Measurements from ENCODE around the gene MVB12B.
A peak's percentile ranks its signal among the peaks of the same experiment; 100 is the strongest.

The MVB12B gene

DNA sequence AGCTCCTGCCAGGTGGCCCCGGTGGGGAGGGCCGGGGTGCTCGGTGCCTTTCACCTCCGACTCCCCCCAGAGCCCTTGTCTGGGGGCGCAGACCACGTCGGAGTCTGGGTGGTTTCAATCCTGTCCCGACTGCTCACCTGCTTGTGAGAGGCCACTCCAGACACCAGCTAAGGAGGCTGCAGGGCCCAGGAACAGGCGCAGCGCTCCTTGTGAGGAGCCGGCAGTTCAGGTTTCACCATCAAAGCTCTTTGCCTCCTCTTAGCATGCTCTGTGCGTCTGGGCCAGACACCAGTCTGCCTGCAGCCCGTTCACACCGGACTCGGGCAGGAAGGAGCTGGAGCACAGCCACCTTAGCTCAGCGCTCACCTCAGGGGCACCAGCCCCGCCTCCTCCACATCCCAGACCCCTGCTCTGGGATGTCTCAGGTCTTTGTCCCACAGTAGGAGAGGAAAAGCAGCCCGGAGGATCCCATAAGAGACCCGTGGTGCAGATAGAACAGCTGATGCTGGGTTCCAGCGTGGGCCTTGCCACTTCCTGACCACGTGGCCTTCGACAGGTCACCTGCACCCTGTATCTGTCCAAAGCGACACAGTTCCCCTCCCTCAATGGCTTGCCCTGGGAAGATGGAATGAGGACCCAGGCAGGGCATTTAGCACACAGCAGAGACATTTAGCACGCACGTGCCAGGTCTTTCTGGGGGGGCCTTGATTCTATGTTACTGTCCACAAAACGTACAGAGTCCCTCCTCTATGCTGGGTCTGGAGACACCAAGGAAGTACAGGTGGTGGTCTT lies 180.9 kb downstream of the MVB12B start:
- whole genome bisulfite sequencing (ENCODE audit: extremely low coverage, insufficient coverage, insufficient read length), result no CpG with 5 or more reads among the region's 26 CpGs
- Histone ChIP-seq H4K12ac (ENCODE audit: low read depth, low read length) (no peak overlapping the region), H2AFZ (ENCODE audit: insufficient read depth, low read length, poor library complexity) (no peak overlapping the region)

DNA sequence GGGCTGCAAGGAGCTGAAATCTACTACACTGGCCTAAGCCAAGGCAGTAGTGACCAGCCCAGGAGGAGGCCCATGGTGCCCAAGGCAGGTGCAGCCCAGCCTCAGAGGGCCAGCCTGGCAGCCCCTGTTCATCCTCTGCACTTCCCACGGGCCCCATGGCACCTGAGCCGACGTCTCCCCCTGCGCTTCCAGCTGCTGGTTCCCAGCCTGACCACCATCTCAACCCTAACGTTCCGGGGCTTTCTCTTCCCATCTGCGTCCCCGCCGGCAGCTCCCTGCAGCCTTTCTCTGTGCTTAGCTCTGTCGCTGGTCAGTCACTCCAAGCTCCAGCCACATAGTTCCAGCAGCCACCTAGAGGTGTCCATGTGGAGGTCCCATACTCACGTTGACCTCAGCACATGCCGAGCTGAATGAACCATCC lies 181.6 kb downstream of the MVB12B start:
- no peak overlapping the region for H3K4me2 ChIP-seq (ENCODE audit: low read length)
- H3K14ac ChIP-seq (ENCODE audit: low read length), result peak overlapping the region; percentile 11
- peaks cover 18 to 24% of the 10 kb centered on the region in 2 experiments for H3K4me1 ChIP-seq (ENCODE audit: control insufficient read depth in 1 of 2, insufficient read depth in 2 of 2, low read length in 2 of 2)
- peaks cover 15 to 16% of the 10 kb centered on the region in 2 experiments for H3K36me3 ChIP-seq (ENCODE audit: control insufficient read depth in 1 of 2, insufficient read depth in 2 of 2, low read length in 2 of 2)
- H2AK5ac ChIP-seq (ENCODE audit: low read length), result peak overlapping the region; percentile 8
- no peak overlapping the region for H3K4ac ChIP-seq (ENCODE audit: low read depth, low read length)
- H3K9me3 ChIP-seq (ENCODE audit: insufficient read depth, low read depth, low read length), result peaks cover 4% of the 10 kb centered on the region
- H3K79me1 ChIP-seq (ENCODE audit: low read length), result peaks cover 8% of the 10 kb centered on the region
- peak overlapping the region; percentile 31 for H4K91ac ChIP-seq (ENCODE audit: low read depth, low read length)
- no peak overlapping the region for H3K4me3 ChIP-seq (ENCODE audit: low read depth, low read length)
- no peak overlapping the region for H4K12ac ChIP-seq (ENCODE audit: low read depth, low read length)
- H3K18ac ChIP-seq (ENCODE audit: low read length), result peak overlapping the region; percentile 1
- no peak overlapping the region for H2BK120ac ChIP-seq (ENCODE audit: insufficient read depth, low read length, poor library complexity)
- no peak for DNase-seq
- H3K9ac ChIP-seq (ENCODE audit: low read length), result no peak overlapping the region
- peak overlapping the region; percentile 11 for H4K8ac ChIP-seq (ENCODE audit: low read depth, low read length)
- H2AFZ ChIP-seq (ENCODE audit: insufficient read depth, low read length, poor library complexity), result no peak overlapping the region
- H3K23ac ChIP-seq (ENCODE audit: low read length), result no peak overlapping the region
- H3K79me2 ChIP-seq (ENCODE audit: control insufficient read depth, insufficient read depth, low read length, poor library complexity), result no peaks in the 10 kb centered on the region
- H2BK12ac ChIP-seq (ENCODE audit: low read length), result no peak overlapping the region
- no peak overlapping the region for H3K27ac ChIP-seq (ENCODE audit: low read depth, low read length)
- no CpG with 5 or more reads among the region's 12 CpGs for WGBS (ENCODE audit: extremely low coverage, insufficient coverage, insufficient read length)
- no peak overlapping the region for H2BK5ac ChIP-seq (ENCODE audit: low read depth, low read length, poor library complexity)
- no peaks in the 10 kb centered on the region for H3K27me3 ChIP-seq (ENCODE audit: insufficient read depth, low read length)

More for the DNA sequence above, 180.9 kb downstream of the MVB12B start:
- no peak overlapping the region for H3K4ac ChIP-seq (ENCODE audit: low read depth, low read length)
- H3K79me1 ChIP-seq (ENCODE audit: low read length), result peaks cover 9% of the 10 kb centered on the region
- H3K9me3 ChIP-seq (ENCODE audit: insufficient read depth, low read depth, low read length), result peaks cover 4% of the 10 kb centered on the region
- peaks cover 15 to 16% of the 10 kb centered on the region in 2 experiments for H3K36me3 ChIP-seq (ENCODE audit: control insufficient read depth in 1 of 2, insufficient read depth in 2 of 2, low read length in 2 of 2)
- no peak overlapping the region for H2BK12ac ChIP-seq (ENCODE audit: low read length)
- peak overlapping the region; percentile 16 for H3K14ac ChIP-seq (ENCODE audit: low read length)
- H3K9ac ChIP-seq (ENCODE audit: low read length), result no peak overlapping the region
- no peak overlapping the region for H4K8ac ChIP-seq (ENCODE audit: low read depth, low read length)
- peaks cover 17 to 22% of the 10 kb centered on the region in 2 experiments for H3K4me1 ChIP-seq (ENCODE audit: control insufficient read depth in 1 of 2, insufficient read depth in 2 of 2, low read length in 2 of 2)
- no peak overlapping the region for H3K4me3 ChIP-seq (ENCODE audit: low read depth, low read length)
- H3K79me2 ChIP-seq (ENCODE audit: control insufficient read depth, insufficient read depth, low read length, poor library complexity), result no peaks in the 10 kb centered on the region
- H2BK120ac ChIP-seq (ENCODE audit: insufficient read depth, low read length, poor library complexity), result peak overlapping the region; percentile 3
- H3K23ac ChIP-seq (ENCODE audit: low read length), result no peak overlapping the region
- H3K27me3 ChIP-seq (ENCODE audit: insufficient read depth, low read length), result no peaks in the 10 kb centered on the region
- peak overlapping the region; percentile 4 for H2AK5ac ChIP-seq (ENCODE audit: low read length)
- H3K18ac ChIP-seq (ENCODE audit: low read length), result peak overlapping the region; percentile 1
- DNase-seq, result peak in 1 of 2 donors; percentile 31
- peak overlapping the region; percentile 46 for H4K91ac ChIP-seq (ENCODE audit: low read depth, low read length)
- H3K27ac ChIP-seq (ENCODE audit: low read depth, low read length), result peak overlapping the region; percentile 37
- H2BK5ac ChIP-seq (ENCODE audit: low read depth, low read length, poor library complexity), result no peak overlapping the region
- H3K4me2 ChIP-seq (ENCODE audit: low read length), result no peak overlapping the region

DNA sequence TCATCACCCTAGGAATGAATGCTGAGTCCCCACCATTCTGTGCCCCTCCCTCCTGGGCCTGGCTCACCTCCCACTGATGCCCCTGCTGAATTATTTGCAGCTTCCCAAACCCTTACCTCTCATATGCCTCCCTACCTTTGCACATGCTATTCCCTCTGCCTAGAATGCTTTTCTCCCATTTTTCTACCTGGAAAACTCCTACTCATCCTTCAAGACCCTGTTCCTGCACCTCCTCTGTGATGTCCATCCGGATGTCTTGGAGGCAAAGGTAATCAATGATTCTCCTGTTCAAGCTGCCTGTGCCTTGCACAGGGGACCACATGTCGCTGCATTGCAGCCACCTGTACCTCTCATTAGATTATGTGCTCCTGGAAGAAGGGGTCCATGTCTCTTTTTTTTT lies 182.3 kb downstream of the MVB12B start:
- DNase-seq, result no peak
- Histone ChIP-seq H3K27me3 (ENCODE audit: insufficient read depth, low read length) (no peaks in the 10 kb centered on the region), H3K4ac (ENCODE audit: low read depth, low read length) (no peak overlapping the region), H3K27ac (ENCODE audit: low read depth, low read length) (no peak overlapping the region), H3K4me2 (ENCODE audit: low read length) (no peak overlapping the region), H2BK12ac (ENCODE audit: low read length) (no peak overlapping the region), H3K79me2 (ENCODE audit: control insufficient read depth, insufficient read depth, low read length, poor library complexity) (peaks cover 2% of the 10 kb centered on the region), H3K4me1 (ENCODE audit: control insufficient read depth in 1 of 2, insufficient read depth in 2 of 2, low read length in 2 of 2) (peaks cover 24 to 31% of the 10 kb centered on the region in 2 experiments), H4K8ac (ENCODE audit: low read depth, low read length) (no peak overlapping the region), H3K14ac (ENCODE audit: low read length) (no peak overlapping the region), H2BK5ac (ENCODE audit: low read depth, low read length, poor library complexity) (no peak overlapping the region), H3K36me3 (ENCODE audit: control insufficient read depth in 1 of 2, insufficient read depth in 2 of 2, low read length in 2 of 2) (peaks cover 9 to 10% of the 10 kb centered on the region in 2 experiments), H2BK120ac (ENCODE audit: insufficient read depth, low read length, poor library complexity) (no peak overlapping the region), H4K12ac (ENCODE audit: low read depth, low read length) (no peak overlapping the region), H2AK5ac (ENCODE audit: low read length) (no peak overlapping the region), H3K9me3 (ENCODE audit: insufficient read depth, low read depth, low read length) (peaks cover 4% of the 10 kb centered on the region), H3K4me3 (ENCODE audit: low read depth, low read length) (no peak overlapping the region), H3K9ac (ENCODE audit: low read length) (no peak overlapping the region), H4K91ac (ENCODE audit: low read depth, low read length) (peak overlapping the region; percentile 31), H3K79me1 (ENCODE audit: low read length) (peaks cover 13% of the 10 kb centered on the region), H3K18ac (ENCODE audit: low read length) (no peak overlapping the region), H3K23ac (ENCODE audit: low read length) (no peak overlapping the region), H2AFZ (ENCODE audit: insufficient read depth, low read length, poor library complexity) (no peak overlapping the region)
- no CpG with 5 or more reads among the region's 2 CpGs for WGBS (ENCODE audit: extremely low coverage, insufficient coverage, insufficient read length)

DNA sequence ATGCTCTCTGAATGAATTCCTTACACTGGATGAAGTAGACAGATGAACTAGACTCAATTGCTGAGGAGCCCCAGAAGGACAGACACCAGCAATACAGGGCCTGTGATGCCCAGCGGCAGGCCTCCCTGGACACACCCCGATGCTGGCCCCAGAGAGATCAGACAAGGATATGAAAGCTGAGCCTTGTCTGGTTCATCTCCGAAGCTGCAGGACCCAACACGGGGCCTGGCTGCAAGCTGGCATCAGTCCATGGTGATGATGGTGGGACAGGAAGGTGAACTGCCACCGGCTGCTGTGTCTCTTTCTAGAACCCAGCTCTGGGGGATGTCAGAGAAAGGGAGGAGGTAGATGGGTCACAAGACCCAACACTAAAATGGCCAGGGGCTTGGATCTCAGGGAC lies 183.1 kb downstream of the MVB12B start:
- Histone ChIP-seq H3K23ac (ENCODE audit: low read length) (no peak overlapping the region), H3K27ac (ENCODE audit: low read depth, low read length) (no peak overlapping the region), H3K14ac (ENCODE audit: low read length) (no peak overlapping the region), H3K4ac (ENCODE audit: low read depth, low read length) (no peak overlapping the region), H2BK5ac (ENCODE audit: low read depth, low read length, poor library complexity) (no peak overlapping the region), H3K4me3 (ENCODE audit: low read depth, low read length) (no peak overlapping the region), H2BK120ac (ENCODE audit: insufficient read depth, low read length, poor library complexity) (no peak overlapping the region), H2AFZ (ENCODE audit: insufficient read depth, low read length, poor library complexity) (no peak overlapping the region), H3K27me3 (ENCODE audit: insufficient read depth, low read length) (no peaks in the 10 kb centered on the region), H2AK5ac (ENCODE audit: low read length) (no peak overlapping the region), H2BK12ac (ENCODE audit: low read length) (no peak overlapping the region), H3K79me1 (ENCODE audit: low read length) (peaks cover 17% of the 10 kb centered on the region), H3K79me2 (ENCODE audit: control insufficient read depth, insufficient read depth, low read length, poor library complexity) (peaks cover 3% of the 10 kb centered on the region), H3K4me1 (ENCODE audit: control insufficient read depth in 1 of 2, insufficient read depth in 2 of 2, low read length in 2 of 2) (peaks cover 29 to 37% of the 10 kb centered on the region in 2 experiments), H4K91ac (ENCODE audit: low read depth, low read length) (no peak overlapping the region), H3K4me2 (ENCODE audit: low read length) (no peak overlapping the region), H3K36me3 (ENCODE audit: control insufficient read depth in 1 of 2, insufficient read depth in 2 of 2, low read length in 2 of 2) (peaks cover 2 to 5% of the 10 kb centered on the region in 2 experiments), H4K12ac (ENCODE audit: low read depth, low read length) (no peak overlapping the region), H4K8ac (ENCODE audit: low read depth, low read length) (no peak overlapping the region), H3K9me3 (ENCODE audit: insufficient read depth, low read depth, low read length) (no peaks in the 10 kb centered on the region), H3K18ac (ENCODE audit: low read length) (no peak overlapping the region), H3K9ac (ENCODE audit: low read length) (no peak overlapping the region)
- no peak for DNase-seq
- WGBS (ENCODE audit: extremely low coverage, insufficient coverage, insufficient read length), result no CpG with 5 or more reads among the region's 5 CpGs
